Limb (tissue), 2 donors: Measurements from ENCODE around the gene GGA1.
A peak's percentile ranks its signal among the peaks of the same experiment; 100 is the strongest.
"Not testable (repeated sequence)": the region's sequence is repeated elsewhere in the genome, so short reads cannot be mapped to it uniquely, and the experiment has no call there.

Experiments
- DNase-seq, 2 donors: peaks; one replicate each; pipeline ENCODE4 v3.0.0-alpha.2; 2016; ENCODE audit errors: extremely low spot score in 2 of 2

GGA1 gene

GRCh38 chr22:37609240-37610152 lies 862 bp downstream of the GGA1 start:
- DNase-seq, result peak in 1 of 2 donors; percentile 34

DNA sequence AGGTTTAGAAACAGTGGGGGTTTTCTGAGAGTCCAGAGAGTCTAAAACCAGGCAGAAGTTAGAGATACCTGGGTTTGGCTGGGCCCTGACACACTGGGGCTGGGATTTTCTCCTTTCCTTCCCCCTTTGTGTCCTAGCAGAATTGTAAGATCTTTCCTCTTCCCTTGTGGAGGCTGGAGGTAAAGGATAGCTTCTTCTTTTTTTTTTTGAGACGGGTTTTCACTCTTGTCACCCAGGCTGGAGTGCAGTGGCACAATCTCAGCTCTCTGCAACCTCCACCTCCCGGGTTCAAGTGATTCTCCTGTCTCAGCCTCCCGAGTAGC lies 1.5 kb downstream of the GGA1 start:
- not testable (repeated sequence) for DNase-seq

DNA sequence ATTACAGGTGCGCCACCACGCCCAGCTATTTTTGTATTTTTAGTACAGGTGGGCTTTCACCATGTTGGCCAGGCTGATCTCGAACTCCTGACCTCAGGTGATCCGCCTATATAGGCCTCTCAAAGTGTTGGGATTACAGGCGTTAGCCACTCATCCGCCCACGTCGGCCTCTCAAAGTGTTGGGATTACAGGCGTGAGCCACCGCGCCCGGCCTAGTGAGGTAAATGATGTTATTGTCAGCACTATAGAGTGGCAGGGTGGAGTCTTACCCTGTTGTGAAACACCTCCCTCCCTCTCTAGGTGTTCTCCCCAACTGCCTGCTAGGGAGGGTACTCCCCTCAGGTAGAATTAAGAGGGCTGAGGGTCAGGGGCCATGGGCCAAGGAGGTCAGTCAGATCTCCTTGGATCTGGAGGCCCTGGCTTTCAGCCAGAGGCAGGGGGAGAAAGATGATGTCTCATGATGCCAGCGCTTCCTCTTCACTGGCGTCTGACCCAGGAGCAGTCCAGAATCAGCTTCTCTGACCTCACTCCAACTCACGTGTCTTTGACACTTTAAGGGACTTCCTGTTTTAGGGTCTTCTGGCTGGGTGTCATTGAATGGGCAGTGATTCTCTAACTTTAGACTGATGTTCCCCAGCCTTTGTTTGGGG lies 2.0 kb downstream of the GGA1 start:
- DNase-seq, result no peak

DNA sequence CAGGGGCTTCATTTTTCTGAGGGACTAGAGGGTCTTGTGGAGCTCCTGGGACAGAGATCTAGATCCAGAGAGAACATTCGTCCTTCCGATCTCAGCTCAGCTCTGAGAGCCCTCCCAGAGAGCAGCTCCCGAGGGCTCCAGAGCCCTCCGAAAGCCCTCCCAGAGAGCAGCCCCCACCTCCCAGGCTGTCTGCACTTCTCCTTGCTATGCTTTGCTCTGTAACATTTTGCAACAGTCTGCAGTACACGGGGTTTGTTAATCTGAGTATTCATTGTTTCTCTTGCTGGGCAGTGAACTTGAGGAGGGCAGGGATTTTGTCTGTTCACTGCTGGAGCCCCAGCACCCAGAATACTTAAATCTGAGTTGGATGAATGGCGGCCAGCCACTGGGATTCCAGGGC lies 2.6 kb downstream of the GGA1 start:
- DNase-seq, result no peak

GRCh38 chr22:37616201-37617083 lies 7.8 kb downstream of the GGA1 start:
- no peak for DNase-seq

- DNase-seq, result no peak
Observed at GRCh38 chr22:37617431-37617830, 8.8 kb downstream of the GGA1 start.

DNA sequence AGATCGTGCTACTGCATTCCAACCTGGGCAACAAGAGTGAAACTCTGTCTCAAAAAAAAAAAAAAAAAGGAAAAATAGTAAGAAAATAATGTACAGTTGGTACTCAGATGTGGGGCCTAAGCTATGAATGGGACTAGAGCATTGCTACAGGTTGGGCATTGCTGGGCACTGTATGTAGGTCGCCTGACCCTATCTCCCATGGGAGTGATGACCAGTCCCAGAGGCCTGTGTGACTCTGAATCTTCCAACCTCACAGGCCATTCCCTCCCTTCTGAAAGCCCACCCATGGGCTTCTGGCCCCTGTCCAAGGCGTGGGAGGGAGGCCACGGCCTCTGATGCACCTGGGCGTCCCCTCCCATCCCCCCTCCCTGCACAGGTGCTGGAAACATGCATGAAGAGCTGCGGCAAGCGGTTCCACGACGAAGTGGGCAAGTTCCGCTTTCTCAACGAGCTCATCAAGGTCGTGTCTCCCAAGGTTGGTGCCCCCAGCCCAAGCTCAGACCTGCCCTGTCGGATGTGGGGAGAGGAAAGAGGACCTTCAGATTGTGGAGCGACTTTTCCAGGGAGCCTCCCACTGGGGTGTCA lies 9.5 kb downstream of the GGA1 start:
- no peak for DNase-seq

GRCh38 chr22:37618674-37619073 lies 10.0 kb downstream of the GGA1 start:
- DNase-seq, result no peak

GRCh38 chr22:37619991-37620390 lies 11.4 kb downstream of the GGA1 start:
- DNase-seq, result no peak

- no peak for DNase-seq
Observed at GRCh38 chr22:37621352-37621860, 12.8 kb downstream of the GGA1 start.

- DNase-seq, result peak; percentile 75 to 83
Observed at GRCh38 chr22:37623075-37624016, 14.7 kb downstream of the GGA1 start.

GRCh38 chr22:37624017-37624365 lies 15.4 kb downstream of the GGA1 start:
- DNase-seq, result no peak

DNA sequence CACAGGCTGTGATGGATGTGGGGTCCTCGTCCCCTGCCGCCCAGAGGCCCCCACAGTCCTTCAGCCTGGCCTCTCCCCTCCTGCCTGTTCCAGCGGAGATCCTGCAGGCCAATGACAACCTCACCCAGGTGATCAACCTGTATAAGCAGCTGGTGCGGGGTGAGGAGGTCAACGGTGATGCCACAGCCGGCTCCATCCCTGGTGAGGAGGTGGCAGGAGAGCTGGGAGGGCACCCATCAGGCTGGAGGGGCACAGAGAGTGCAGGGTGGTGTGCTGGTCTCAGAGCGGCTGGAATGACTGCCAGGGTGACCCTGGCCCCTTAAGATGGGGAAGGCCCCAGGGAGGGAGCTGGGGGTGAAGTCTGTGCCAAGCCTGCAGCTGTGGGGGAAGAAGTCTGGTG lies 16.2 kb downstream of the GGA1 start:
- no peak for DNase-seq

- DNase-seq, result no peak
Observed at GRCh38 chr22:37625737-37626136, 17.1 kb downstream of the GGA1 start.

GRCh38 chr22:37626144-37626543 lies 17.5 kb downstream of the GGA1 start:
- DNase-seq, result no peak

GRCh38 chr22:37626556-37627075 lies 18.0 kb downstream of the GGA1 start:
- DNase-seq, result no peak

GRCh38 chr22:37627121-37627520 lies 18.5 kb downstream of the GGA1 start:
- no peak for DNase-seq

DNA sequence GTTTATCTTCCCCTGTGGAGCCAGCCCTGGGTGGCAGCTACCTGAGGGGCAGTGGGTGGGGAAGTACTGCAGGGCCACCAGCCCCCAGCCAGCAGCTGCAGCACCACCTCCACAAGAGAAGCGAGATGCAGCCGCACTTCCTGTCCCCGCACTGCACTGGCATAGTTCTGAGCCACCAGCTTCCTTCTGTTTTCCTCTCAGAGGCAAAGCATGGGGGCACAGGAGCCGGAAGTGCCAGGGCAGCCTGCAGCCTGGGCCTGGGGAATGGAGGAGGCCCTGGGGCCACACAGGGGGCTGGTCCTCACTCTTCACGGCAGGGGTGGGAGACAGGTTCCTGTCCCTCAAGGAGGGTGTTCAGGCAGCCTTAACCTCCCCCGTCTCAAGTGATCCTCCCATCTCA lies 18.9 kb downstream of the GGA1 start:
- no peak for DNase-seq

DNA sequence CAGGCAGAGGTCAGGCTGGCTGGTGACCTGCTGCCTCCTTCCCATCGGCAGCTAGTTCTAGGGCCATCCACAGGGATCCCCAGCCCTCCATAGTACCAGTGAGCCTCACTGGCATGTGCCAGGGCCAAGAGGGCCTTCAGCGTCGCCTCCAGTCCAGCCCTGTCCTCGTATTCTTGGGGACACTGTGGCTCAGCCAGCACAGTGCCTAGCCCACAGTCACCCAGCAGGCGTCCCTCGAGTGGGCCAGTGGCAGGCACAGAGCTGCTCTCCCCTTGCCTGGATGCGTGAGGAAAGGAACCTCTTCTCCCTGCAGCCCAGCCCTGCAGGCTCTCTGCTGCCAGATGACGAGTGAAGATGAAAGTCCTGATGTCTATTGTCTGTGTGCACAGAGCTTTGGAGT lies 20.2 kb downstream of the GGA1 start:
- DNase-seq, result no peak

GRCh38 chr22:37629928-37630327 lies 21.3 kb downstream of the GGA1 start:
- no peak for DNase-seq
